HepG2 (cell line): ENCODE data around the gene PRAMEF12.

Experiments used
- ASH2L ChIP-seq: fragments of 300-600, 200-600 bp; sonication (generic); IDR thresholded peaks from 2 replicates; pipeline ENCODE4 v1.7.0; 2017; ENCODE audit warnings: low read depth, mild to moderate bottlenecking, moderate library complexity, mixed read lengths, low read length; ENCODE audit not compliant: insufficient read length
- NFE2L2 ChIP-seq: fragments of 150-350 bp; IDR thresholded peaks from 2 replicates; pipeline ENCODE4 v1.6.1; 2014; ENCODE audit warnings: low read length
- RBAK ChIP-seq: sonication (generic); formaldehyde crosslinking; IDR thresholded peaks from 2 replicates; pipeline ENCODE4 v1.5.1; 2020; ENCODE audit warnings: mild to moderate bottlenecking, missing genetic modification reagents

- TF ChIP-seq NFE2L2 (no peak), ASH2L (no peak), RBAK (CRISPR knock-in tag) (no peak)
These were observed 24.7 kb upstream of the PRAMEF12 start for GRCh38 chr1:12748778-12749355.
